GM12892 (cell line): ENCODE measurements around the gene GUCY2D.

Source experiments
- POLR2A ChIP-seq: IDR thresholded peaks from 2 replicates; pipeline ENCODE4 v1.6.1; 2011; ENCODE audit warnings: low read depth, low read length, control low read depth
- POLR2AphosphoS5 ChIP-seq: IDR thresholded peaks from 2 replicates; pipeline ENCODE4 v1.6.1; 2011; ENCODE audit warnings: low read depth, low read length, control low read depth

GRCh38 chr17:8016632-8017424 is 14.4 kb downstream of the GUCY2D start:
- TF ChIP-seq POLR2A (no peak), POLR2AphosphoS5 (no peak)
